ENCODE measurements around the gene NPRL2. TPM values are rescaled to one million over a fixed set of nuclear protein-coding genes. Genes with fewer than 3 reads are reported as not detected.

Gene NPRL2
- total and polyA plus RNA-seq, 9 of the 15 experiments (the other 6 are each of a cell fraction or from before 2014, with no cell fraction given): 17.4 to 40.4 (median 24.4) TPM

GRCh38 chr3:50321336-50322114 is 29.1 kb downstream of the NPRL2 start (continued):
- TF ChIP-seq ZNF511 (CRISPR knock-in tag; IDR thresholded peaks at IDR 0.05) (no peak), TFAP4 (CRISPR knock-in tag; IDR thresholded peaks at IDR 0.05; ENCODE audit: borderline replicate concordance) (0 out of 2 replicates have a peak, but pooled peaks have one; percentile 29), FOXK2 (conservative IDR thresholded peaks at IDR 0.05 in 1 of 2, IDR thresholded peaks at IDR 0.05 in 1 of 2; ENCODE audit: low read depth in 2 of 2) (peak in 1 of 2 experiments; percentile 99; a peak in 2 of 4 replicates), MTA1 (IDR thresholded peaks at IDR 0.05; ENCODE audit: borderline replicate concordance) (no peak), KLF1 (tag; IDR thresholded peaks at IDR 0.05) (no peak), VEZF1 (CRISPR knock-in tag; IDR thresholded peaks at IDR 0.05) (peak; percentile 95), CCNT2 (IDR thresholded peaks at IDR 0.05; ENCODE audit: borderline replicate concordance, extremely low read depth, insufficient read length, low read depth, low read length) (peak; percentile 74), NCOA6 (IDR thresholded peaks at IDR 0.05) (peak; percentile 57; the same call in 1 of the 2 replicates), PYGO2 (tag; IDR thresholded peaks at IDR 0.05) (no peak), MTA3 (IDR thresholded peaks at IDR 0.05; ENCODE audit: borderline replicate concordance) (0 out of 2 replicates have a peak, but pooled peaks have one; percentile 12), SRSF9 (IDR thresholded peaks at IDR 0.05; ENCODE audit: borderline replicate concordance, low read depth, low read length) (no peak), MXI1 (IDR thresholded peaks at IDR 0.05; ENCODE audit: low read depth, low read length) (0 out of 2 replicates have a peak, but pooled peaks have one; percentile 7), CTBP1 (IDR thresholded peaks at IDR 0.05; ENCODE audit: borderline replicate concordance) (peak; percentile 83; the same call in 1 of the 2 replicates), ATF3 (IDR thresholded peaks at IDR 0.05) (peak; percentile 37; the same call in 1 of the 2 replicates), ATF3 (CRISPR knock-in tag; conservative IDR thresholded peaks at IDR 0.05) (no peak), PHF21A (IDR thresholded peaks at IDR 0.05; ENCODE audit: borderline replicate concordance, low read depth) (no peak), ZNF740 (CRISPR knock-in tag; IDR thresholded peaks at IDR 0.05) (peak; percentile 91), ZNF740 (tag; IDR thresholded peaks at IDR 0.05) (peak in 1 of 2 experiments; percentile 92; a peak in 2 of 4 replicates), SREBF1 (IDR thresholded peaks at IDR 0.05; ENCODE audit: borderline replicate concordance, low read depth, low read length) (0 out of 2 replicates have a peak, but pooled peaks have one; percentile 51), MED1 (CRISPR knock-in tag; IDR thresholded peaks at IDR 0.05; ENCODE audit: borderline replicate concordance) (no peak), EGR1 (conservative IDR thresholded peaks at IDR 0.05) (peak; percentile 92), NRF1 (conservative IDR thresholded peaks at IDR 0.05 in 1 of 2, IDR thresholded peaks at IDR 0.05 in 1 of 2) (peak; percentile 45 to 46; a peak in 2 of 4 replicates), ZNF431 (CRISPR knock-in tag; IDR thresholded peaks at IDR 0.05) (no peak)

Measured in K562 (cell line).